ENCODE data around the gene REG1B. TPM values are rescaled to one million over a fixed set of nuclear protein-coding genes. Genes with fewer than 3 reads are reported as not detected.

REG1B gene
- polyA plus RNA-seq, 1 of the 3 experiments (the other 2 are of a cell fraction): not detected

DNA sequence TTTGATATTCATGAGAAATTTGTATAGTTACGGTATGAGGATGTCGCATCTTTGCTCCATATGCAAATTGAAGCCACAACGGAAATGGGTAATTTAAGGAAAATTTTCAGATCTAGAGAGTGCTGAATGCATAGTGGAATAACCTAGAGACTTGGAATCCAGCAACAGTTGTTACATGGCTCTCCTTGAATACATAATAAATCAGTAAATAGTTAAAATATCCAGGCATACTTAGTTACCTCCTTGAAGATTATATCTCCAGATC lies 37.9 kb upstream of the REG1B start:
- H3K4me1 ChIP-seq (ENCODE audit: control insufficient read depth in 1 of 2, insufficient read depth in 2 of 2, low read depth in 1 of 2, low read length in 1 of 2): no peaks in the 10 kb centered on the region
- H3K4me2 ChIP-seq: no peak overlapping the region
- no peaks in the 10 kb centered on the region for H3K9me3 ChIP-seq
- no peaks in the 10 kb centered on the region for H3K27me3 ChIP-seq (ENCODE audit: insufficient read depth)
- 66% methylated on average over 3 of the region's 3 CpGs for WGBS (ENCODE audit: low lambda C conversion rate)
- H3K36me3 ChIP-seq (replicated peaks in 1 of 2; ENCODE audit: control insufficient read depth in 1 of 2, insufficient read depth in 2 of 2, low read length in 1 of 2): no peaks in the 10 kb centered on the region
- no peaks in the 10 kb centered on the region for H3K9me2 ChIP-seq
- H4K20me1 ChIP-seq (ENCODE audit: insufficient read depth): no peaks in the 10 kb centered on the region
- H3K4me3 ChIP-seq (ENCODE audit: low read depth in 2 of 2, low read length in 1 of 2): no peak overlapping the region
- H3K9ac ChIP-seq: no peak overlapping the region
- CTCF ChIA-PET: no interaction called here
- TF ChIP-seq FOSL2 (IDR thresholded peaks at IDR 0.05; ENCODE audit: borderline replicate concordance, low read depth): no peak
- H3K27ac ChIP-seq (ENCODE audit: low read depth in 2 of 2, low read length in 1 of 2): no peak overlapping the region
- no peaks in the 10 kb centered on the region for H3F3A ChIP-seq (replicated peaks; ENCODE audit: insufficient read depth)
- DNase-seq: no peak
- POLR2A ChIA-PET: no interaction called here
- H3K79me2 ChIP-seq (ENCODE audit: insufficient read depth): no peaks in the 10 kb centered on the region
- H2AFZ ChIP-seq (ENCODE audit: low read depth): no peak overlapping the region

DNA sequence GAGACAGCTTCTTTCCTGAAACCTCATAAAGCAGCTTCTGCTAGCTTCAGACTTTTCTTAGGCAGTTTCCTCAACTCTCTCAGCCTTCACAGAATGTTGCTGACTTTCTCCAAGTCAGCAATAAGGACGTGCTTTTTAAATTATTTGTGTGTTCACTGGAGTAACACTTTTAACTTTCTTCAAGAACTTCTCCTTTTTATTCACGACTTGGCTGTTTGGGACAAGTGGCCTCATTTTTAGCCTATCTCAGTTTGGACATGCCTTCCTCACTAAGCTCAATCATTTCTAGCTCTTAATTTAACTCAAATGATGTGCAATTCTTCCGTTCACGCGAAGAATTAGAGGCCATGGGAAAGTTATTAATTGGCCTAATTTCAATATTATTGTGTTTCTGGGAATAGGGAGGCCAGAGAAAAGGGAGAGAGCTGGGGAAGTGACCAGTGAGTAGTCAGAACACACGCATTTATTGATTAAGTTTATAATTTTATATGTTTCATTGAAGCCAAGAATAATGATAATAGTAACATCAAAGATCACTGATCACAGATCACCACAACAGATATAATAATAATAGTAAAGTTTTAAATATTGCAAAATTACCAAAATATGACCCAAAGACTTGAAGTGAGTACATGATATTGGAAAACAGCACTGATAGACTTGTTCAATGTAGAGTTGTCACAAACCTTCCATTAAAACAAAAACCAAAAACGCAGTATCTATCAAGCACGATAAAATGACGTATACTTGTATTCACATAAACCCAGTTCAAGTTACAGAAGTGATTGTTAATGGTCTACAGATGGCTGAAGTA lies 37.3 kb upstream of the REG1B start:
- H3K9me3 ChIP-seq: no peaks in the 10 kb centered on the region
- H3K4me3 ChIP-seq (ENCODE audit: low read depth in 2 of 2, low read length in 1 of 2): no peak overlapping the region
- TF ChIP-seq POLR2AphosphoS5 (IDR thresholded peaks at IDR 0.05; ENCODE audit: low read depth, low read length) (no peak), JUND (IDR thresholded peaks at IDR 0.05) (no peak), MEF2A (IDR thresholded peaks at IDR 0.05; ENCODE audit: borderline replicate concordance, low read depth) (no peak)
- no peaks in the 10 kb centered on the region for H3K4me1 ChIP-seq (ENCODE audit: control insufficient read depth in 1 of 2, insufficient read depth in 2 of 2, low read depth in 1 of 2, low read length in 1 of 2)
- no peaks in the 10 kb centered on the region for H3F3A ChIP-seq (replicated peaks; ENCODE audit: insufficient read depth)
- WGBS (ENCODE audit: low lambda C conversion rate): 34% methylated on average over 9 of the region's 9 CpGs
- no peak overlapping the region for H3K4me2 ChIP-seq
- no peaks in the 10 kb centered on the region for H3K27me3 ChIP-seq (ENCODE audit: insufficient read depth)
- CTCF ChIA-PET: no interaction called here
- no peak overlapping the region for H3K27ac ChIP-seq (ENCODE audit: low read depth in 2 of 2, low read length in 1 of 2)
- no peak for DNase-seq
- H2AFZ ChIP-seq (ENCODE audit: low read depth): no peak overlapping the region
- no peaks in the 10 kb centered on the region for H3K9me2 ChIP-seq
- H3K79me2 ChIP-seq (ENCODE audit: insufficient read depth): no peaks in the 10 kb centered on the region
- no peaks in the 10 kb centered on the region for H3K36me3 ChIP-seq (replicated peaks in 1 of 2; ENCODE audit: control insufficient read depth in 1 of 2, insufficient read depth in 2 of 2, low read length in 1 of 2)
- no peaks in the 10 kb centered on the region for H4K20me1 ChIP-seq (ENCODE audit: insufficient read depth)
- no peak overlapping the region for H3K9ac ChIP-seq
- POLR2A ChIA-PET: no interaction called here

- WGBS (ENCODE audit: low lambda C conversion rate): 16% methylated on average over 2 of the region's 2 CpGs
- Histone ChIP-seq H3K36me3 (replicated peaks in 1 of 2; ENCODE audit: control insufficient read depth in 1 of 2, insufficient read depth in 2 of 2, low read length in 1 of 2) (no peaks in the 10 kb centered on the region), H3F3A (replicated peaks; ENCODE audit: insufficient read depth) (no peaks in the 10 kb centered on the region), H3K27ac (ENCODE audit: low read depth in 2 of 2, low read length in 1 of 2) (no peak overlapping the region), H3K9me3 (no peaks in the 10 kb centered on the region), H3K9me2 (no peaks in the 10 kb centered on the region), H3K9ac (no peak overlapping the region), H4K20me1 (ENCODE audit: insufficient read depth) (no peaks in the 10 kb centered on the region), H3K4me2 (no peak overlapping the region), H2AFZ (ENCODE audit: low read depth) (no peak overlapping the region), H3K4me1 (ENCODE audit: control insufficient read depth in 1 of 2, insufficient read depth in 2 of 2, low read depth in 1 of 2, low read length in 1 of 2) (no peaks in the 10 kb centered on the region), H3K27me3 (ENCODE audit: insufficient read depth) (no peaks in the 10 kb centered on the region), H3K4me3 (ENCODE audit: low read depth in 2 of 2, low read length in 1 of 2) (no peak overlapping the region), H3K79me2 (ENCODE audit: insufficient read depth) (no peaks in the 10 kb centered on the region)
- CTCF ChIA-PET: no interaction called here
- POLR2A ChIA-PET: no interaction called here
- DNase-seq: no peak
- TF ChIP-seq, protein P1, sequence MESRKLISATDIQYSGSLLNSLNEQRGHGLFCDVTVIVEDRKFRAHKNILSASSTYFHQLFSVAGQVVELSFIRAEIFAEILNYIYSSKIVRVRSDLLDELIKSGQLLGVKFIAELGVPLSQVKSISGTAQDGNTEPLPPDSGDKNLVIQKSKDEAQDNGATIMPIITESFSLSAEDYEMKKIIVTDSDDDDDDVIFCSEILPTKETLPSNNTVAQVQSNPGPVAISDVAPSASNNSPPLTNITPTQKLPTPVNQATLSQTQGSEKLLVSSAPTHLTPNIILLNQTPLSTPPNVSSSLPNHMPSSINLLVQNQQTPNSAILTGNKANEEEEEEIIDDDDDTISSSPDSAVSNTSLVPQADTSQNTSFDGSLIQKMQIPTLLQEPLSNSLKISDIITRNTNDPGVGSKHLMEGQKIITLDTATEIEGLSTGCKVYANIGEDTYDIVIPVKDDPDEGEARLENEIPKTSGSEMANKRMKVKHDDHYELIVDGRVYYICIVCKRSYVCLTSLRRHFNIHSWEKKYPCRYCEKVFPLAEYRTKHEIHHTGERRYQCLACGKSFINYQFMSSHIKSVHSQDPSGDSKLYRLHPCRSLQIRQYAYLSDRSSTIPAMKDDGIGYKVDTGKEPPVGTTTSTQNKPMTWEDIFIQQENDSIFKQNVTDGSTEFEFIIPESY (IDR thresholded peaks at IDR 0.05; ENCODE audit: borderline replicate concordance, low read depth): no peak
- TF ChIP-seq USF1 (IDR thresholded peaks at IDR 0.05; ENCODE audit: borderline replicate concordance, low read depth) (no peak), EP300 (IDR thresholded peaks at IDR 0.05; ENCODE audit: borderline replicate concordance in 1 of 2, low read depth in 1 of 2, low read length in 1 of 2) (no peak), SIN3A (IDR thresholded peaks at IDR 0.05; ENCODE audit: borderline replicate concordance, low read depth, low read length) (no peak), EZH2phosphoT487 (IDR thresholded peaks at IDR 0.05; ENCODE audit: borderline replicate concordance, low read depth) (no peak), YY1 (IDR thresholded peaks at IDR 0.05; ENCODE audit: low read depth) (no peak), GATA2 (CRISPR knock-in tag; IDR thresholded peaks at IDR 0.05) (no peak), PBX3 (IDR thresholded peaks at IDR 0.05) (no peak), RAD21 (IDR thresholded peaks at IDR 0.05; ENCODE audit: low read length) (no peak), ELF1 (IDR thresholded peaks at IDR 0.05) (no peak), JUND (IDR thresholded peaks at IDR 0.05) (no peak), NFIC (IDR thresholded peaks at IDR 0.05; ENCODE audit: borderline replicate concordance) (no peak), POLR2AphosphoS5 (IDR thresholded peaks at IDR 0.05; ENCODE audit: low read depth, low read length) (no peak)
- TF ChIP-seq, protein P2, sequence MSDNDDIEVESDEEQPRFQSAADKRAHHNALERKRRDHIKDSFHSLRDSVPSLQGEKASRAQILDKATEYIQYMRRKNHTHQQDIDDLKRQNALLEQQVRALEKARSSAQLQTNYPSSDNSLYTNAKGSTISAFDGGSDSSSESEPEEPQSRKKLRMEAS (IDR thresholded peaks at IDR 0.05; ENCODE audit: low read depth): no peak
- TF ChIP-seq, protein P3, sequence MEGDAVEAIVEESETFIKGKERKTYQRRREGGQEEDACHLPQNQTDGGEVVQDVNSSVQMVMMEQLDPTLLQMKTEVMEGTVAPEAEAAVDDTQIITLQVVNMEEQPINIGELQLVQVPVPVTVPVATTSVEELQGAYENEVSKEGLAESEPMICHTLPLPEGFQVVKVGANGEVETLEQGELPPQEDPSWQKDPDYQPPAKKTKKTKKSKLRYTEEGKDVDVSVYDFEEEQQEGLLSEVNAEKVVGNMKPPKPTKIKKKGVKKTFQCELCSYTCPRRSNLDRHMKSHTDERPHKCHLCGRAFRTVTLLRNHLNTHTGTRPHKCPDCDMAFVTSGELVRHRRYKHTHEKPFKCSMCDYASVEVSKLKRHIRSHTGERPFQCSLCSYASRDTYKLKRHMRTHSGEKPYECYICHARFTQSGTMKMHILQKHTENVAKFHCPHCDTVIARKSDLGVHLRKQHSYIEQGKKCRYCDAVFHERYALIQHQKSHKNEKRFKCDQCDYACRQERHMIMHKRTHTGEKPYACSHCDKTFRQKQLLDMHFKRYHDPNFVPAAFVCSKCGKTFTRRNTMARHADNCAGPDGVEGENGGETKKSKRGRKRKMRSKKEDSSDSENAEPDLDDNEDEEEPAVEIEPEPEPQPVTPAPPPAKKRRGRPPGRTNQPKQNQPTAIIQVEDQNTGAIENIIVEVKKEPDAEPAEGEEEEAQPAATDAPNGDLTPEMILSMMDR (IDR thresholded peaks at IDR 0.05): no peak
Observed at GRCh38 chr2:79122676-79123075, 34.9 kb upstream of the REG1B start.

Data from SK-N-SH (cell line).